Fibroblast of skin of left biceps (primary cell): Measurements from ENCODE around the gene HELZ.
"Not testable (repeated sequence)": the region's sequence is repeated elsewhere in the genome, so short reads cannot be mapped to it uniquely, and the experiment has no call there.

Experiments
- DNase-seq, 2 experiments: peaks; one replicate each; pipeline ENCODE4 v3.0.0-alpha.2; 2013; ENCODE audit warnings: low read depth in 2 of 2

The HELZ gene

GRCh38 chr17:67245073-67245693 is at the start of gene HELZ:
TSS of gene HELZ (minus strand) at chr17:67245196. CDS start at chr17:67218804, 26,392 bp downstream.
- DNase-seq = peak in 1 of 2 experiments; percentile 51

- peak in 1 of 2 experiments; percentile 6 for DNase-seq
These were observed 48.5 kb upstream of the HELZ start for GRCh38 chr17:67293251-67294203.

GRCh38 chr17:67290711-67291291 is 45.8 kb upstream of the HELZ start:
- no peak for DNase-seq

- no peak for DNase-seq
These were observed 45.2 kb upstream of the HELZ start for GRCh38 chr17:67290244-67290643.

- peak; percentile 42 to 46 for DNase-seq
These were observed 44.3 kb upstream of the HELZ start for GRCh38 chr17:67289181-67289876.

- DNase-seq = not testable (repeated sequence)
These were observed 41.8 kb upstream of the HELZ start for GRCh38 chr17:67286826-67287225.

- no peak for DNase-seq
These were observed 40.4 kb upstream of the HELZ start for GRCh38 chr17:67285360-67285759.

GRCh38 chr17:67283731-67284516 is 38.9 kb upstream of the HELZ start:
- no peak for DNase-seq

GRCh38 chr17:67281743-67282142 is 36.7 kb upstream of the HELZ start:
- DNase-seq = no peak

GRCh38 chr17:67281053-67281452 is 36.1 kb upstream of the HELZ start:
- no peak for DNase-seq

GRCh38 chr17:67280279-67280678 is 35.3 kb upstream of the HELZ start:
- no peak for DNase-seq

- no peak for DNase-seq
These were observed 34.1 kb upstream of the HELZ start for GRCh38 chr17:67279115-67279514.

- DNase-seq = no peak
These were observed 33.4 kb upstream of the HELZ start for GRCh38 chr17:67278363-67278762.

GRCh38 chr17:67276075-67276474 is 31.1 kb upstream of the HELZ start:
- DNase-seq = no peak

GRCh38 chr17:67274466-67274865 is 29.5 kb upstream of the HELZ start:
- DNase-seq = no peak

GRCh38 chr17:67273900-67274299 is 28.9 kb upstream of the HELZ start:
- DNase-seq = no peak

- DNase-seq = no peak
These were observed 27.5 kb upstream of the HELZ start for GRCh38 chr17:67272312-67273047.

GRCh38 chr17:67271187-67271586 is 26.2 kb upstream of the HELZ start:
- not testable (repeated sequence) for DNase-seq

GRCh38 chr17:67270416-67270815 is 25.4 kb upstream of the HELZ start:
- DNase-seq = no peak

- DNase-seq = no peak
These were observed 21.5 kb upstream of the HELZ start for GRCh38 chr17:67266496-67266895.
